ENCODE measurements around the gene ZFAND3.

DNA sequence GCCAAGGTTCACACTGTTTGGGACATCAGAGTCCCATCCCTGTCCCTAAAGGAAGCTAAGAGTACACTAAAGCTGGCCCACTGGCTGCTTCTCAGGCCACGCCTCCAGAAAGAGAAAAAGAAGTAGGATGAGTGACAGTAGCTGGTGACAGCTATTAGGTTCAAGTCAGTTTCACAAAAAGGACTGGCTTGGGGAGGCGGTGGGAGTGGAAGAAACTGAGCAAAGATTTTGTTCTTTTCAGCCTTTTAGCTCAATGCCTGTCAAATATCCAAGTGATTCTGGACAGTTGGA is 374.7 kb downstream of the ZFAND3 start:
- TF ChIP-seq, protein P1, sequence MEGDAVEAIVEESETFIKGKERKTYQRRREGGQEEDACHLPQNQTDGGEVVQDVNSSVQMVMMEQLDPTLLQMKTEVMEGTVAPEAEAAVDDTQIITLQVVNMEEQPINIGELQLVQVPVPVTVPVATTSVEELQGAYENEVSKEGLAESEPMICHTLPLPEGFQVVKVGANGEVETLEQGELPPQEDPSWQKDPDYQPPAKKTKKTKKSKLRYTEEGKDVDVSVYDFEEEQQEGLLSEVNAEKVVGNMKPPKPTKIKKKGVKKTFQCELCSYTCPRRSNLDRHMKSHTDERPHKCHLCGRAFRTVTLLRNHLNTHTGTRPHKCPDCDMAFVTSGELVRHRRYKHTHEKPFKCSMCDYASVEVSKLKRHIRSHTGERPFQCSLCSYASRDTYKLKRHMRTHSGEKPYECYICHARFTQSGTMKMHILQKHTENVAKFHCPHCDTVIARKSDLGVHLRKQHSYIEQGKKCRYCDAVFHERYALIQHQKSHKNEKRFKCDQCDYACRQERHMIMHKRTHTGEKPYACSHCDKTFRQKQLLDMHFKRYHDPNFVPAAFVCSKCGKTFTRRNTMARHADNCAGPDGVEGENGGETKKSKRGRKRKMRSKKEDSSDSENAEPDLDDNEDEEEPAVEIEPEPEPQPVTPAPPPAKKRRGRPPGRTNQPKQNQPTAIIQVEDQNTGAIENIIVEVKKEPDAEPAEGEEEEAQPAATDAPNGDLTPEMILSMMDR (IDR thresholded peaks at IDR 0.05), result no peak
- no peak for TF ChIP-seq EP300 (IDR thresholded peaks at IDR 0.05)

Measured in upper lobe of left lung (tissue), 4 donors.